Measurements from ENCODE around the gene IFITM5. TPM values are rescaled to one million over a fixed set of nuclear protein-coding genes. Genes with fewer than 3 reads are reported as not detected.

The IFITM5 gene
- total and polyA plus RNA-seq, 4 donors = not detected

- WGBS, 2 donors = 65 to 67% methylated on average over 3 of the region's 3 CpGs
- no peak for DNase-seq
Measured at GRCh38 chr11:342328-342727, 43.0 kb upstream of the IFITM5 start.

DNA sequence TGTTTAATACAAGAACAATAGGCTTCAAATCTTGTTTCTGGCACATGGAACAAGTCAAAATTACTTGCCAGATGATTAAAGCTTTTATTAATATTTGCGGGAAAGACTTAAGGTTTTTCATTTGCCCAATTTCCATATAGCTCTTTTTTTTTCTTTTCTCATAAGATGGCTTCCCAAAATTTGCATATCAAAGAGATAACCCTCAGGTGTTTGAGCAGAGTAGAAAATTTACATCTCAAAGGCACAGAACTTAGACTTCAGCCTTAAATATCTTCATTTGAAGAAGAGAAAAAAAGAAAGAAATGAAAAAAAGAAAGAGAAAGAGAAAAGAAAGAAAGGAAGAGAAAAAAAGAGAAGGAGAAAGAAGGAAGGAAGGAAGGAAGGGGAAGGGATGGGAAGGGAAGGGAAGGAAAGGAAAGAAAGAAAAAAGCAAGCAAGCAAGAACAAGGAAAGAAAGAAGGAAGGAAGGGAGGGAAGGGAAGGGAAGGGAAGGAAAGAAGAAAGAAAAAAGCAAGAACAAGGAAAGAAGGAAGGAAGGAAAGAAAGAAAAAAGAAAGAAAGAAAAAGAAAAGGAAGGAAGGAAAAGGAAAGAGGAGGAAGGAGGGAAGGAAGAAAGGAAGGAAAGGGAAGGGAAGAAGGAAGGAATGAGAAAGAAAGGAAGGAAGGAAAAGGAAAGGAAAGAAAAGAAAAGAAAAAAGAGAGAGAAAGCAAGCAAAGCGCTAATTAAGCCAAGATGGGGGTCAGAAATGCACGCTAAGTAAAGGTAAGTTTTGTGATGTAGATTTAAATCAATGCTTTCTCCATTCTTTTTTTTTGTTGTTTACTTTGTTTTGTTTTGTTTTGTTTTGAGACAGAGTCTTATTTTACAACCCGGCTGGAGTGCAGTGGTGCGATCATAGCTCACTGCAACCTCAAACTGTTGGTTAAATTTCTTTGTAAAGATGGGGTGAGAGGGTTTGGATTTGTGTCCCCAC is 41.5 kb upstream of the IFITM5 start:
- no peak for DNase-seq
- peaks cover 1 to 11% (median 7%) of the 10 kb centered on the region in 5 donors for H3K4me1 ChIP-seq (ENCODE audit: control insufficient read depth in 5 of 5, insufficient read depth in 5 of 5, low read length in 5 of 5)
- no peaks in the 10 kb centered on the region for H3K27me3 ChIP-seq (ENCODE audit: control insufficient read depth in 3 of 3, insufficient read depth in 3 of 3, low read length in 2 of 3)
- H3K9me3 ChIP-seq (ENCODE audit: control insufficient read depth in 4 of 4, insufficient read depth in 3 of 4, low read length in 3 of 4) = no peaks in the 10 kb centered on the region
- no peak for TF ChIP-seq CTCF (IDR thresholded peaks at IDR 0.05; ENCODE audit: control extremely low read depth, extremely low read depth)
- no peak overlapping the region for H3K4me3 ChIP-seq
- H3K36me3 ChIP-seq (ENCODE audit: control insufficient read depth in 4 of 4, insufficient read depth in 4 of 4, low read length in 4 of 4) = no peaks in the 10 kb centered on the region
- ATAC-seq (ENCODE audit: insufficient read depth, low FRiP score) = no peak
- no peak overlapping the region for H3K9ac ChIP-seq (ENCODE audit: insufficient read depth in 1 of 2, low read length in 2 of 2)
- H3K27ac ChIP-seq (ENCODE audit: low read depth in 1 of 2, low read length in 1 of 2) = no peak overlapping the region
- WGBS, 2 donors = 85 to 89% methylated on average over 5 of the region's 5 CpGs

More at GRCh38 chr11:342328-342727, 43.0 kb upstream of the IFITM5 start:
- Histone ChIP-seq H3K9me3 (ENCODE audit: control insufficient read depth in 4 of 4, insufficient read depth in 3 of 4, low read length in 3 of 4) (no peaks in the 10 kb centered on the region), H3K27ac (ENCODE audit: low read depth in 1 of 2, low read length in 1 of 2) (no peak overlapping the region), H3K27me3 (ENCODE audit: control insufficient read depth in 3 of 3, insufficient read depth in 3 of 3, low read length in 2 of 3) (no peaks in the 10 kb centered on the region), H3K9ac (ENCODE audit: insufficient read depth in 1 of 2, low read length in 2 of 2) (no peak overlapping the region), H3K4me1 (ENCODE audit: control insufficient read depth in 5 of 5, insufficient read depth in 5 of 5, low read length in 5 of 5) (peaks cover 0 to 1% (median 0%) of the 10 kb centered on the region in 5 donors), H3K4me3 (no peak overlapping the region), H3K36me3 (ENCODE audit: control insufficient read depth in 4 of 4, insufficient read depth in 4 of 4, low read length in 4 of 4) (no peaks in the 10 kb centered on the region)
- no peak for TF ChIP-seq CTCF (IDR thresholded peaks at IDR 0.05; ENCODE audit: control extremely low read depth, extremely low read depth)
- no peak for ATAC-seq (ENCODE audit: insufficient read depth, low FRiP score)

DNA sequence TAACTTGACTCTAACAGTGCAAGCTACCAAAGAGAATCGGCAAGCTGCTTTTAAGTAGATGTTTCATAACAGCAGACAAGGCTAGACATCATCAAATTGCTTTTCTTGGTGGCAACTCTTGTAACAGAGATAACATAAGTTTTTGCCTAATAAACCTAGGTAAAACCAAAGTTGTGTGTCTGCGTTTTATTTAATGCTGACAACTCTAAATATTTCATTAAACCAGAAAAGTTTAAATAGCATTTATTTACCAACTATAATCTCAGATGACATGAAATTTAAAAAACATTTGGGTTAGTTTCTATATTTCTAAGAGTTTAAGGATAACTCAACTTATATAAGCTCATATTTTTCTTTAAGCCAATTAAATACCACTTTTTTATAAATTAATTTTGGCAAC is 40.6 kb upstream of the IFITM5 start:
- DNase-seq = no peak
- Histone ChIP-seq H3K9ac (ENCODE audit: insufficient read depth in 1 of 2, low read length in 2 of 2) (no peak overlapping the region), H3K27me3 (ENCODE audit: control insufficient read depth in 3 of 3, insufficient read depth in 3 of 3, low read length in 2 of 3) (no peaks in the 10 kb centered on the region), H3K36me3 (ENCODE audit: control insufficient read depth in 4 of 4, insufficient read depth in 4 of 4, low read length in 4 of 4) (no peaks in the 10 kb centered on the region), H3K9me3 (ENCODE audit: control insufficient read depth in 4 of 4, insufficient read depth in 3 of 4, low read length in 3 of 4) (no peaks in the 10 kb centered on the region), H3K4me3 (no peak overlapping the region), H3K4me1 (ENCODE audit: control insufficient read depth in 5 of 5, insufficient read depth in 5 of 5, low read length in 5 of 5) (peaks cover 1 to 17% (median 10%) of the 10 kb centered on the region in 5 donors), H3K27ac (ENCODE audit: low read depth in 1 of 2, low read length in 1 of 2) (no peak overlapping the region)
- no peak for ATAC-seq (ENCODE audit: insufficient read depth, low FRiP score)
- TF ChIP-seq CTCF (IDR thresholded peaks at IDR 0.05; ENCODE audit: control extremely low read depth, extremely low read depth) = no peak
- 97 to 99% methylated on average over 2 of the region's 2 CpGs for WGBS, 2 donors

Data from lung (tissue), 12 donors.